Measurements from ENCODE around the gene KIRREL1.

- TF ChIP-seq POLR2AphosphoS5 (IDR thresholded peaks at IDR 0.05): no peak
- no peak for TF ChIP-seq CTCF (IDR thresholded peaks at IDR 0.05)
- no peak for TF ChIP-seq EP300 (IDR thresholded peaks at IDR 0.05)
- no peak for TF ChIP-seq POLR2A (IDR thresholded peaks at IDR 0.05; ENCODE audit: low read depth)
These were observed 133.0 kb downstream of the KIRREL1 start for GRCh38 chr1:158126425-158126824.

Data from esophagus muscularis mucosa (tissue), 4 donors.